HFFc6 (cell line): ENCODE results near the gene COL23A1. TPM values are rescaled to one million over a fixed set of nuclear protein-coding genes. Genes with fewer than 3 reads are reported as not detected.

Source experiments
- DNase-seq: peaks from one replicate; pipeline ENCODE4 v3.0.0-alpha.2; 2018
- H3K27ac Mint-ChIP-seq: 2 replicates; pipeline ENCODE4 v1.8.0; 2020; ENCODE audit warnings: mild to moderate bottlenecking, mixed read lengths
- H3K27me3 Mint-ChIP-seq: 2 replicates; pipeline ENCODE4 v1.8.0; 2021; ENCODE audit warnings: mild to moderate bottlenecking, moderate library complexity, mixed read lengths; ENCODE audit not compliant: insufficient read depth
- H3K36me3 Mint-ChIP-seq: 2 replicates; pipeline ENCODE4 v1.8.0; 2021; ENCODE audit warnings: low read depth, mixed read lengths
- H3K4me1 Mint-ChIP-seq: 2 replicates; pipeline ENCODE4 v1.8.0; 2020; ENCODE audit warnings: low read depth, mixed read lengths
- H3K4me3 Mint-ChIP-seq: 2 replicates; pipeline ENCODE4 v1.8.0; 2020; ENCODE audit warnings: mild to moderate bottlenecking, moderate library complexity, mixed read lengths
- H3K9me3 Mint-ChIP-seq: 2 replicates; pipeline ENCODE4 v1.8.0; 2020; ENCODE audit warnings: mild to moderate bottlenecking, mixed read lengths
- total RNA-seq, 6 experiments: library from RNA; stranded (reverse); fragmentation: NEBNext Ultra II Directional; extraction: Animal tissue kit (Norgen Biotek cat#: 25700); gene quantifications; 2 replicates in 1 of 6; 3 replicates in 5 of 6; pipeline ENCODE4 v1.2.3, GENCODE V29; 2021
- TF ChIP-seq, protein P1 (sequence below): fragments of 200-600 bp; sonication (generic); IDR thresholded peaks from 2 replicates; pipeline ENCODE4 v1.5.0; 2021; ENCODE audit warnings: antibody characterized with exemption, mild to moderate bottlenecking

The COL23A1 gene
- total RNA-seq, 6 experiments from 2014 or later = not detected

DNA sequence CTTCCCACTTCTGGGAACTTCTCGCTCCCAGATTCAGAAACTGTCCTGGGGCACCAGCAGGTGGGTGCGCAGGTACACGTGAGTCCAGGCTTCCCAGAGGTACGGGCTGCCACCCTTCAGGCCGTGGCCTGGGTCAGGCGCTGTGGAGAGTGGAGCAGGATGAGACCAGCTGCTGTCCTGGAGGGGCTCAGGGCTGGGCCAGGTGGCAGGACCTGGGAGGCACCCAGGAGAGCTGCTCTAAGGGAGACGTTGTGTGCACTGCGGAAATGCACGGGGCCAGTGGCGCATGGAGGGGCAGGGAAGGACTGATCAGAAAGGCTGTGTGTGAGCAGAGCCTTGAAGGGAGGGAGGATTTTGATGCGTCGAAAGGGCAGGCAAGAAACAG is 222.5 kb downstream of the COL23A1 start:
- TF ChIP-seq, protein P1, sequence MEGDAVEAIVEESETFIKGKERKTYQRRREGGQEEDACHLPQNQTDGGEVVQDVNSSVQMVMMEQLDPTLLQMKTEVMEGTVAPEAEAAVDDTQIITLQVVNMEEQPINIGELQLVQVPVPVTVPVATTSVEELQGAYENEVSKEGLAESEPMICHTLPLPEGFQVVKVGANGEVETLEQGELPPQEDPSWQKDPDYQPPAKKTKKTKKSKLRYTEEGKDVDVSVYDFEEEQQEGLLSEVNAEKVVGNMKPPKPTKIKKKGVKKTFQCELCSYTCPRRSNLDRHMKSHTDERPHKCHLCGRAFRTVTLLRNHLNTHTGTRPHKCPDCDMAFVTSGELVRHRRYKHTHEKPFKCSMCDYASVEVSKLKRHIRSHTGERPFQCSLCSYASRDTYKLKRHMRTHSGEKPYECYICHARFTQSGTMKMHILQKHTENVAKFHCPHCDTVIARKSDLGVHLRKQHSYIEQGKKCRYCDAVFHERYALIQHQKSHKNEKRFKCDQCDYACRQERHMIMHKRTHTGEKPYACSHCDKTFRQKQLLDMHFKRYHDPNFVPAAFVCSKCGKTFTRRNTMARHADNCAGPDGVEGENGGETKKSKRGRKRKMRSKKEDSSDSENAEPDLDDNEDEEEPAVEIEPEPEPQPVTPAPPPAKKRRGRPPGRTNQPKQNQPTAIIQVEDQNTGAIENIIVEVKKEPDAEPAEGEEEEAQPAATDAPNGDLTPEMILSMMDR = no peak
- H3K36me3 Mint-ChIP-seq = peaks cover 23% of the 10 kb centered on the region
- peaks cover 8% of the 10 kb centered on the region; the same call in 1 of the 2 replicates for H3K27me3 Mint-ChIP-seq
- DNase-seq = no peak
- no peak overlapping the region for H3K27ac Mint-ChIP-seq
- H3K4me3 Mint-ChIP-seq = no peak overlapping the region
- H3K4me1 Mint-ChIP-seq = no peaks in the 10 kb centered on the region
- peaks cover 72% of the 10 kb centered on the region for H3K9me3 Mint-ChIP-seq

DNA sequence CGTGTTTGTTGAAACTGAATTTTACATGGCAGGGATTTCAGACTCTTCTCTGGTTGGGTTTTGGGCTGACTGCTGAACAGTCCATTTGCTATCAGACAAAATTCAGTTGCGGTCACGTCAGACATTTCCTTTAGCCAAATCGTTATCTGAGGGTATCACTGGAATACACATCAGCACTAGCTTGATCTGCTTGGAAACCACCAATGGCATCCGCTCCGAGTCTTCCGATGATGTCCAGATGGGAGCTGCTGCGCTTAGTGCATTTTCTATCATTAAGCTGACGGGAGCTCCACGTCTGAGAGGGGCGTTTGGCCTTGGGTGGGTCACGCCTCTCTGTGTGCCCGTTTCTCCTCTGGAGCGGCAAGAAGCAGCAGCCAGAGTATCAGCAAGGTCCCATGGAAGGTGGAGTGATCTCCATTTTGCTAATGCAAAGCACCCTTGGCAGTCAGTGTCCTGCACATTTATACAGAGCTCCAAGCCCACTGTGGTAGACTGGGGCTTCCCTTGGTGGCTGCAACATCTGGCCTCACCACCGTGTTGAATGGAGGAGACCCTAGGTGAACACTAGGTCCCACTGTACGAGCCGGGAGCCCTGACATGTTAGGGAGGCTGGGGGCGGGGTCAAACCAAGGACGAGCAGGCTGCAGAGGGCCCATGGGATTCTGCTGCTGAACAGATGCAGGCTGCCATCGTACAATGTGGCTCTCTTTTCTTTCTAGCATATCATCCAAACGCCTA is 223.0 kb downstream of the COL23A1 start:
- TF ChIP-seq, protein P1 = no peak
- no peak overlapping the region for H3K4me3 Mint-ChIP-seq
- H3K36me3 Mint-ChIP-seq = peaks cover 21% of the 10 kb centered on the region
- peaks cover 6% of the 10 kb centered on the region; the same call in 1 of the 2 replicates for H3K27me3 Mint-ChIP-seq
- peaks cover 71% of the 10 kb centered on the region for H3K9me3 Mint-ChIP-seq
- DNase-seq = no peak
- H3K4me1 Mint-ChIP-seq = no peaks in the 10 kb centered on the region
- H3K27ac Mint-ChIP-seq = no peak overlapping the region

DNA sequence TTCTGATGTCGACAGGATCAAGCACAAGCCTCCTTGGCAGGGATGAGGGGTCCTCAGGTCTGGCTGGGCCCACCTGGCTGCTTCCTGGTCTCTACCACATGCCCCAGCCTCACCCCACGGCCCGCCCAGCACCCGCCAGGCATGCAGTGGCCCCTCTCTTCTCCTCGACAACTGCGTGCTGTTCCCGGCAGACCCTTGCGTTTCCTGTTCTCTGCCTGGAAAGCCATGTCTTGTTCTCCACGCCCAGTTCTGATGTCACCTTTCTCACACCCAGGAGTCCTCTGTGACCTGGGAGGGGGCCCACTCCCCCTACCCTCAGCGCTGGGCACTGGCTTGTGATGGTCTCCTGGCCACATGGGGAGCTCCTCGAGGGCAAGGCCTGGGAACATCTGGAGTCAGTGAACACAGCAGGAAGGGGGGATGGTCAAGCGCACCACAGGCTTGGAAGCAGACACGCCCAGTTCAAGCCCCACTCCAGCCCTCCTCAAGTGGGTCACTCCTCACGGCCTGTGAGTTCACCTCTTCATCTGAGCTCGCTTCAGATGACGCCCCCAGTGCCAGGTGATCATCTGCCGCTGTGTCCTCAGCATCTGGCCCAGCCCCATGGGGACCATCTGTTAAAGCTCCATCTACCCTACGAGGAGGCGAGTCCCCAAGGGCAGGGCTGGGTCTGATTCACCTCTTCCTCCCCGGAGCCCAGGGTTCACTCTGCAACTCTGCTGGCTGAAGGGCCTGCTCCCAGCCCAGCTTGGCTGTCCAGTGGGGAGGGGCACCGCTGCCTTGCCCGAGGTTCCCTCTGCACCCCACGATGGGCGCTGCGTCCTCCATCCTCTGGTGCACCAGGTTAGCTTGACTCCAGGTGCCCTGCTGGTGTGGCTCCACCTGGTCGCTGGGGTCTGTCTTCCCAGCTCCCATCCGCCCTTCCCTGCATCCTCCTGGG is 224.4 kb downstream of the COL23A1 start:
- TF ChIP-seq, protein P1 = no peak
- no peak for DNase-seq
- Mint-ChIP-seq H3K27ac (no peak overlapping the region), H3K27me3 (peaks cover 3% of the 10 kb centered on the region; the same call in 1 of the 2 replicates), H3K4me1 (no peaks in the 10 kb centered on the region), H3K4me3 (no peak overlapping the region), H3K36me3 (peaks cover 15% of the 10 kb centered on the region), H3K9me3 (peaks cover 64% of the 10 kb centered on the region)

DNA sequence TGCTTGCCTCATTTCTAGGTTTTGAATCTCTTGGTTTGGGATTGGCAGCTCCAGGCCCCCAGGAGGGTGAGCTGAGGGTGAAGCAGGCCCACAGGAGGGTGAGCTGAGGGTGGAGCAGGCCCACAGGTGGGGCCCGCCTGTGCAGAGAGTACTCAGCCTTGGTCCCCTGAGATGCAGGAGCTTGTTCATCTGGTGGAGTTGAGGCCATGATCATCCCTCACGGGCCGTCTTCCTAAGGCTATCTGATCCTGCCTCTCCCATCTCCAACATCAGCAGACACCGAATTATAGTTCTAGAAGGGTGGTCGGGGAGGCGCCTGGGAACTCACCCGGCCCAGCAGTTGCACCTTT is 225.9 kb downstream of the COL23A1 start:
- Mint-ChIP-seq H3K9me3 (peaks cover 63% of the 10 kb centered on the region), H3K27ac (no peak overlapping the region), H3K36me3 (peaks cover 10% of the 10 kb centered on the region), H3K4me3 (no peak overlapping the region), H3K4me1 (no peaks in the 10 kb centered on the region), H3K27me3 (peaks cover 5% of the 10 kb centered on the region; the same call in 1 of the 2 replicates)
- DNase-seq = no peak
- TF ChIP-seq, protein P1 = no peak

DNA sequence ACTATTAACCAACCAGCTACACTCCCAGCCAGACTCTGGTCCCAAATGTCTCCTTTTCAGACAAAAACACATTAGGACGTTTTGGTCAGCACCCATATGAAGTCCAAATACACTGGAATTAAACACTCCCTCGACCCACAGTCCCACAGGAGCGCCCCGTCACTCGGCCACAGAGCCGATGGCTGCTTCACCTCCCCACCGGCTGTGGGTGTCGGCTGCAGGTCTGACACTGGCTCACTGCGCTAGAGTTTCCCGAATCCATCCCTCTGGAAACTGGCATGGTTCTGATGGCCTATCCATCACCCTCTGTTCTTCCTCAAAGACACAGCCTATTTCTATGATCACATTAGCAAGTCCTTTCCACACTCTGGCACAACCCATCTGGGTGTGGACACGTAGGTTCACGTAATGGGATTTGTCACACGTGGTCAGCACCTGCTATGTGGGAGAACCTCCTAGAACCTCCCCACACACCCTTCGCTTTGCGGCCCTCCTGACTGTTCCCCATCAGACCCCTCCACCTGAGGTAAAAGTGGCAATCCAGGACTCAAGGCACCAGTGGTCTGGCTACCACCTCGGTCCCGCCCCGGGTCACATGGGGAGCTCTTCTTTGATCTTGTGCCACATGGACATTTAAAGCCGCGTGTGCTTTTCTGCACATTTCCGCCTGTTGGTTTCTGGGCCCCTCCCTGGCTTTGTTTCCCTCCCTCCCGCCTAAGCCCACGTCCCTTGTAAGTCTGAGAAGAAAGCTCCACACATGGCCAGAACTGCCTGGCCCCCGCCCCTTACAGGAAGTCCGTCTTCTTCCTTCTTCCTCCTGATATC is 226.5 kb downstream of the COL23A1 start:
- no peak overlapping the region for H3K4me3 Mint-ChIP-seq
- DNase-seq = no peak
- H3K27me3 Mint-ChIP-seq = peaks cover 5% of the 10 kb centered on the region; the same call in 1 of the 2 replicates
- TF ChIP-seq, protein P1 = no peak
- no peak overlapping the region for H3K27ac Mint-ChIP-seq
- H3K9me3 Mint-ChIP-seq = peaks cover 62% of the 10 kb centered on the region
- H3K4me1 Mint-ChIP-seq = no peaks in the 10 kb centered on the region
- H3K36me3 Mint-ChIP-seq = peaks cover 10% of the 10 kb centered on the region
